OCI-LY7 (cell line): ENCODE measurements around the gene SLC25A21. TPM values are rescaled to one million over a fixed set of nuclear protein-coding genes. Genes with fewer than 3 reads are reported as not detected.
A peak's percentile ranks its signal among the peaks of the same experiment; 100 is the strongest.

ENCODE experiments used
- BruUV-seq: library from RNA; stranded (reverse); fragments of 400-500 nt; replicated peaks from 2 replicates; lab custom pipeline; 2021; lab: Mats Ljungman, UMichigan
- CTCF ChIA-PET: fragments of 300-600 bp; sonication (Branson Sonifier 250); formaldehyde crosslinking; loops from one replicate; lab custom pipeline; 2022; ENCODE audit warnings: antibody characterized with exemption; ENCODE audit not compliant: unreplicated experiment; lab: Charles Lee
- POLR2A ChIA-PET: fragments of 300-600 bp; sonication (Branson Sonifier 250); formaldehyde crosslinking; loops from one replicate; lab custom pipeline; 2022; ENCODE audit warnings: antibody characterized with exemption; lab: Charles Lee
- DNase-seq: peaks from one replicate; pipeline ENCODE4 v3.0.0-alpha.2; 2015; ENCODE audit warnings: low spot score
- H2AFZ ChIP-seq: fragments of 200-600 bp; sonication (generic), shearing (Covaris generic); 2 replicates; pipeline ENCODE4 v1.6.1; 2014; ENCODE audit warnings: mild to moderate bottlenecking, antibody characterized with exemption, low read length, moderate library complexity
- H3K27ac ChIP-seq: fragments of 200-600 bp; sonication (generic); 2 replicates; pipeline ENCODE4 v1.5.1; 2014; ENCODE audit warnings: mixed run types, low read depth, mild to moderate bottlenecking, moderate library complexity, low read length, inconsistent platforms; ENCODE audit not compliant: poor library complexity, severe bottlenecking
- H3K36me3 ChIP-seq: fragments of 200-600 bp; sonication (generic); 2 replicates; pipeline ENCODE4 v1.6.1; 2014; ENCODE audit warnings: mild to moderate bottlenecking, antibody characterized with exemption, low read length, moderate library complexity, mixed read lengths; ENCODE audit not compliant: insufficient read depth
- H3K4me1 ChIP-seq: fragments of 200-600 bp; sonication (generic); 2 replicates; pipeline ENCODE4 v1.5.1; 2014; ENCODE audit warnings: mild to moderate bottlenecking, low read length; ENCODE audit not compliant: insufficient read depth, poor library complexity, severe bottlenecking
- H3K4me2 ChIP-seq: fragments of 200-600 bp; sonication (generic); 2 replicates; pipeline ENCODE4 v1.6.1; 2014; ENCODE audit warnings: mild to moderate bottlenecking, low read length
- H3K4me3 ChIP-seq: fragments of 200-600 bp; sonication (generic); 2 replicates; pipeline ENCODE4 v1.5.1; 2014; ENCODE audit warnings: mild to moderate bottlenecking, low read depth, low read length; ENCODE audit not compliant: poor library complexity, severe bottlenecking
- H3K79me2 ChIP-seq: fragments of 200-600 bp; sonication (generic); 2 replicates; pipeline ENCODE4 v1.6.1; 2016; ENCODE audit warnings: low read depth, mild to moderate bottlenecking, low read length, moderate library complexity, mixed read lengths; ENCODE audit not compliant: insufficient read depth
- H3K9me2 ChIP-seq: fragments of 200-600 bp; sonication (generic); 2 replicates; pipeline ENCODE4 v1.6.1; 2016; ENCODE audit warnings: mild to moderate bottlenecking, low read length, mixed read lengths; ENCODE audit not compliant: insufficient read depth
- H3K9me3 ChIP-seq: fragments of 200-600 bp; sonication (generic); 2 replicates; pipeline ENCODE4 v1.6.1; 2014; ENCODE audit warnings: mild to moderate bottlenecking, mixed run types, low read length, mixed read lengths
- H4K20me1 ChIP-seq: fragments of 200-600 bp; sonication (generic); 2 replicates; pipeline ENCODE4 v1.6.1; 2014; ENCODE audit warnings: mild to moderate bottlenecking, antibody characterized with exemption, low read length, moderate library complexity, mixed read lengths; ENCODE audit not compliant: insufficient read depth
- CTCF ChIP-seq: fragments of 200-600 bp; sonication (generic); conservative IDR thresholded peaks from 2 replicates; pipeline ENCODE4 v1.5.1; 2014; ENCODE audit warnings: mild to moderate bottlenecking, antibody characterized with exemption, low read length, moderate library complexity, mixed read lengths
- EZH2phosphoT487 ChIP-seq: fragments of 200-600 bp; sonication (generic); IDR thresholded peaks from 2 replicates; pipeline ENCODE4 v1.6.1; 2018; ENCODE audit warnings: low read depth, borderline replicate concordance, mild to moderate bottlenecking, mixed run types, antibody characterized with exemption, low read length, moderate library complexity, mixed read lengths
- intact Hi-C: fragments of 100-400 bp; cut with micrococcal nuclease; formaldehyde crosslinking; loops from one replicate; pipeline ENCODE4 v1.10.0; 2022; ENCODE audit not compliant: unreplicated experiment
- total RNA-seq, 2 experiments: library from RNA; depleted of rRNA in 1 of 2; stranded (reverse); fragments of >200 nt in 1 of 2; shearing (Covaris generic) in 1 of 2; gene quantifications; 2 replicates each; pipeline ENCODE4 v1.2.3, GENCODE V29; 2014 to 2022

The SLC25A21 gene
- total RNA-seq, 2 experiments from 2014 or later = not detected

- no peak overlapping the region for H3K4me3 ChIP-seq
- BruUV-seq = no TSS peak
- no peaks in the 10 kb centered on the region for H3K9me3 ChIP-seq
- no peak overlapping the region for H3K4me2 ChIP-seq
- ChIA-PET POLR2A (no interaction called here), CTCF (no interaction called here)
- H3K36me3 ChIP-seq = no peaks in the 10 kb centered on the region
- intact Hi-C loops = no loop called here
- no peaks in the 10 kb centered on the region for H3K4me1 ChIP-seq
- H3K79me2 ChIP-seq = no peaks in the 10 kb centered on the region
- no peak overlapping the region for H3K27ac ChIP-seq
- no peak overlapping the region for H2AFZ ChIP-seq
- DNase-seq = no peak
- no peak for TF ChIP-seq EZH2phosphoT487
- no peak for TF ChIP-seq CTCF
- no peaks in the 10 kb centered on the region for H4K20me1 ChIP-seq
- H3K9me2 ChIP-seq = no peaks in the 10 kb centered on the region
Observed at GRCh38 chr14:37032863-37033262, 139.5 kb downstream of the SLC25A21 start.

DNA sequence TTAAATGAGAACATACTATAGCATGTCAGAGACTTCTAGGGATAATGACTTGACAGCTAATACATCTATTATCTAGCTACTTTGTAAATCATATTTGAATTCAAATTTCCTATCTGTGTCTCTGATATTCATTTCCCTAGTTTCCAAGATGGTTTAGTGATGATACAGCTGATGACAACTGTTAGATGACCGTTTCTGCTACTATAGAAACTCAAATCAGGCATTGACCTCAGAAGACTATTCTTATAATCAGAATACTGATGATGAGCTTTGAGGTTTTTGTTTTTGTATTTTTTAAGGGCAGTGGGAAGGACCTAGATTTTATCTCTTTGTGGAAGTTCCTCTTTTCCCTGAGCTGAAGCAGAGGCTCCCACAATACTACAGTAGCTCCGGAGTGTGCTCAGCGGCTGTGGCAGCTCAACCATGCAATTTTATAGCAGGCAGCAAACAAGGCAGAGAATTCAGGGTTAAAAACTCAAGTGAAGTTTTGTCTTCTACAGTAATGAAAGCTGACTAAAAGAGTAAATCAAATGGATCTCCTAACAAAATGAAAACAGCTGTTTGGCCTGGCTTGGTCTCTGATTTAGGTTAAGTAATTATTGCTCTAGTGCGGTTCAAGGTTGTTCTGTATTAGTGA, 145.1 kb downstream of the SLC25A21 start:
- Histone ChIP-seq H3K9me2 (no peaks in the 10 kb centered on the region), H3K4me2 (no peak overlapping the region), H3K27ac (no peak overlapping the region), H3K9me3 (no peaks in the 10 kb centered on the region), H2AFZ (no peak overlapping the region), H3K79me2 (no peaks in the 10 kb centered on the region), H3K4me3 (no peak overlapping the region), H3K4me1 (no peaks in the 10 kb centered on the region), H4K20me1 (no peaks in the 10 kb centered on the region), H3K36me3 (no peaks in the 10 kb centered on the region)
- DNase-seq = no peak
- ChIA-PET POLR2A (interaction anchor here (0.6 kb wide), 1 partner anchor 231 kb away, joined by 3 read pairs; no protein-coding TSS in a partner anchor), CTCF (no interaction called here)
- no TSS peak for BruUV-seq
- intact Hi-C loops = no loop called here
- TF ChIP-seq CTCF = no peak
- TF ChIP-seq EZH2phosphoT487 = no peak

DNA sequence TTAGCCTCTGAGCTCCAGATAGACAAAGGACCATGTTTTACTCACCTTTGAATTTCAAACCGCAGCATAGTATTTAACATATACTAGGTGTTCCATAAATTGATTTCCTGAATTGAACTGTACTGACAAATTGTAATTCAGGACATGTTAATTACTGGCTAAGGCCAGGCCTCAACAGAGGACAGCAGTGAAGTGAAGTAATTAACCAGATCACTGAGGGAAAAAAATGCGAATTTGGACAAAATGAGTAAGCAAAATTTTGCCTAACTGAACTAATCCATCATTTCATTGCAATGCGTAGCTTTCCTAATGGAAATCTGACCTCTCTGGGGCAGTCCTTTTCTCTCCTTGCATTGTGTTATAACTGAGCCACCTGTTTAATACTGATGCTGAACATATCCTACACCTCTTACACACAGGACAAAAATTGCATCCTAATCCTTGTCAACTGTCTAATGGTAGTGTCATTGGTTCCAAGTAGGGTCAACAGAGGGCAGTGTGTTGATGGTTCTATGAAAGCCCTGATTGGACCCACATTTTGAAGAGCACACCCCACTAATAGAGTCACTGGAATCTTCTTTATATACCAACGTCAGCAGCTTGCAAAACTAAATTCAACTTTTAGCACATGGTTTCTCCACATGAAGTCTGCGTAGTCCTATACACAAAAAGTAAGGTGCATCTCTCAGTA, 148.4 kb downstream of the SLC25A21 start:
- Histone ChIP-seq H2AFZ (no peak overlapping the region), H3K27ac (no peak overlapping the region), H4K20me1 (no peaks in the 10 kb centered on the region; the same call in 1 of the 2 replicates), H3K4me2 (no peak overlapping the region), H3K4me3 (no peak overlapping the region), H3K9me3 (no peaks in the 10 kb centered on the region), H3K9me2 (no peaks in the 10 kb centered on the region), H3K4me1 (no peaks in the 10 kb centered on the region), H3K36me3 (no peaks in the 10 kb centered on the region), H3K79me2 (no peaks in the 10 kb centered on the region)
- intact Hi-C loops = no loop called here
- DNase-seq = no peak
- POLR2A ChIA-PET = interaction anchor here (0.6 kb wide), 1 partner anchor 55 kb away, joined by 3 read pairs; no protein-coding TSS in a partner anchor
- TF ChIP-seq CTCF (0 out of 2 replicates have a peak, but pooled peaks have one; percentile 27), EZH2phosphoT487 (no peak)
- CTCF ChIA-PET = no interaction called here
- no TSS peak for BruUV-seq
